ENCODE measurements around the gene TP73. TPM values are rescaled to one million over a fixed set of nuclear protein-coding genes. Genes with fewer than 3 reads are reported as not detected.

TP73 gene
- total RNA-seq, 1 experiment from 2014 or later: 0.82 TPM

GRCh38 chr1:3716351-3716750 is 64.0 kb downstream of the TP73 start:
- no peak for TF ChIP-seq CTCF (IDR thresholded peaks at IDR 0.05; ENCODE audit: unreplicated experiment)
- intact Hi-C loops (cut with micrococcal nuclease): no loop called here
- no peak for DNase-seq (ENCODE audit: unreplicated experiment)
- CTCF ChIA-PET: interaction anchor here (0.9 to 2.8 kb wide), 10 partner anchors 8 to 151 kb away, joined by 3 to 10 read pairs (median 4); no protein-coding TSS in a partner anchor
- H3K27ac Mint-ChIP-seq (ENCODE audit: low read depth, unreplicated experiment): no peak overlapping the region
- peaks cover 22% of the 10 kb centered on the region for H3K4me1 Mint-ChIP-seq (ENCODE audit: insufficient read depth, unreplicated experiment)
- no peak overlapping the region for H3K4me3 Mint-ChIP-seq (ENCODE audit: unreplicated experiment)
- H3K9me3 Mint-ChIP-seq (ENCODE audit: unreplicated experiment): no peaks in the 10 kb centered on the region
- no peaks in the 10 kb centered on the region for H3K27me3 Mint-ChIP-seq (ENCODE audit: insufficient read depth, unreplicated experiment)
- H3K36me3 Mint-ChIP-seq (ENCODE audit: insufficient read depth, unreplicated experiment): no peaks in the 10 kb centered on the region
- POLR2A ChIA-PET: interaction anchor here (0.6 to 4.9 kb wide), 5 partner anchors 12 to 47 kb away, joined by 3 to 72 read pairs (median 8); no protein-coding TSS in a partner anchor
- no TSS peak for BruUV-seq (replicated peaks)

GRCh38 chr1:3717041-3717714 is 64.9 kb downstream of the TP73 start:
- POLR2A ChIA-PET: interaction anchor here (0.6 to 4.9 kb wide), 18 partner anchors 11 to 1523 kb away, joined by 3 to 72 read pairs (median 4); partner anchors contain the start of genes LRRC47 and WRAP73
- H3K9me3 Mint-ChIP-seq (ENCODE audit: unreplicated experiment): no peaks in the 10 kb centered on the region
- TF ChIP-seq CTCF (IDR thresholded peaks at IDR 0.05; ENCODE audit: unreplicated experiment): no peak
- intact Hi-C loops (cut with micrococcal nuclease): no loop called here
- BruUV-seq (replicated peaks): no TSS peak
- no peaks in the 10 kb centered on the region for H3K36me3 Mint-ChIP-seq (ENCODE audit: insufficient read depth, unreplicated experiment)
- CTCF ChIA-PET: interaction anchor here (0.9 to 2.8 kb wide), 9 partner anchors 8 to 152 kb away, joined by 3 to 10 read pairs (median 3); no protein-coding TSS in a partner anchor
- H3K4me1 Mint-ChIP-seq (ENCODE audit: insufficient read depth, unreplicated experiment): peaks cover 14% of the 10 kb centered on the region
- peak overlapping the region; percentile 14 for H3K4me3 Mint-ChIP-seq (ENCODE audit: unreplicated experiment)
- H3K27ac Mint-ChIP-seq (ENCODE audit: low read depth, unreplicated experiment): no peak overlapping the region
- peak; percentile 95 for DNase-seq (ENCODE audit: unreplicated experiment)
- no peaks in the 10 kb centered on the region for H3K27me3 Mint-ChIP-seq (ENCODE audit: insufficient read depth, unreplicated experiment)

- BruUV-seq (replicated peaks): no TSS peak
- POLR2A ChIA-PET: interaction anchor here (0.6 to 4.9 kb wide), 17 partner anchors 11 to 1524 kb away, joined by 3 to 72 read pairs (median 4); partner anchors contain the start of genes LRRC47 and WRAP73
- Mint-ChIP-seq H3K27ac (ENCODE audit: low read depth, unreplicated experiment) (no peak overlapping the region), H3K36me3 (ENCODE audit: insufficient read depth, unreplicated experiment) (no peaks in the 10 kb centered on the region), H3K4me1 (ENCODE audit: insufficient read depth, unreplicated experiment) (peaks cover 13% of the 10 kb centered on the region), H3K27me3 (ENCODE audit: insufficient read depth, unreplicated experiment) (no peaks in the 10 kb centered on the region), H3K4me3 (ENCODE audit: unreplicated experiment) (no peak overlapping the region), H3K9me3 (ENCODE audit: unreplicated experiment) (no peaks in the 10 kb centered on the region)
- no peak for DNase-seq (ENCODE audit: unreplicated experiment)
- no peak for TF ChIP-seq CTCF (IDR thresholded peaks at IDR 0.05; ENCODE audit: unreplicated experiment)
- intact Hi-C loops (cut with micrococcal nuclease): no loop called here
- CTCF ChIA-PET: interaction anchor here (0.8 to 2.8 kb wide), 7 partner anchors 15 to 89 kb away, joined by 3 to 10 read pairs (median 3); no protein-coding TSS in a partner anchor
Observed at GRCh38 chr1:3717715-3718601, 65.6 kb downstream of the TP73 start.

GRCh38 chr1:3718764-3719163 is 66.4 kb downstream of the TP73 start:
- no peak for DNase-seq (ENCODE audit: unreplicated experiment)
- Mint-ChIP-seq H3K36me3 (ENCODE audit: insufficient read depth, unreplicated experiment) (peaks cover 1% of the 10 kb centered on the region), H3K4me3 (ENCODE audit: unreplicated experiment) (no peak overlapping the region), H3K27ac (ENCODE audit: low read depth, unreplicated experiment) (no peak overlapping the region), H3K9me3 (ENCODE audit: unreplicated experiment) (no peaks in the 10 kb centered on the region), H3K4me1 (ENCODE audit: insufficient read depth, unreplicated experiment) (peaks cover 13% of the 10 kb centered on the region), H3K27me3 (ENCODE audit: insufficient read depth, unreplicated experiment) (no peaks in the 10 kb centered on the region)
- ChIA-PET CTCF (interaction anchor here (0.7 kb wide), 1 partner anchor 100 kb away, joined by 4 read pairs; no protein-coding TSS in a partner anchor), POLR2A (interaction anchor here (1.0 to 4.9 kb wide), 3 partner anchors 14 to 27 kb away, joined by 3 to 72 read pairs (median 7); no protein-coding TSS in a partner anchor)
- BruUV-seq (replicated peaks): no TSS peak
- intact Hi-C loops (cut with micrococcal nuclease): no loop called here
- TF ChIP-seq CTCF (IDR thresholded peaks at IDR 0.05; ENCODE audit: unreplicated experiment): no peak
